Ureter (tissue), 1 donor: ENCODE results near the gene FBXO17. TPM values are rescaled to one million over a fixed set of nuclear protein-coding genes. Genes with fewer than 3 reads are reported as not detected.
"Not testable (repeated sequence)": the region's sequence is repeated elsewhere in the genome, so short reads cannot be mapped to it uniquely, and the experiment has no call there.

ENCODE experiments used
- DNase-seq: peaks from one replicate; pipeline ENCODE4 v3.0.0-alpha.2; 2020; ENCODE audit warnings: low spot score
- total RNA-seq: library from RNA; stranded (reverse); gene quantifications from one replicate; pipeline ENCODE4 v1.2.4, GENCODE V29; 2023
- donor health status: DM: yes; HTN: yes; CAD: no.

FBXO17 gene
- total RNA-seq, 1 donor from 2014 or later: 14.9 TPM

DNA sequence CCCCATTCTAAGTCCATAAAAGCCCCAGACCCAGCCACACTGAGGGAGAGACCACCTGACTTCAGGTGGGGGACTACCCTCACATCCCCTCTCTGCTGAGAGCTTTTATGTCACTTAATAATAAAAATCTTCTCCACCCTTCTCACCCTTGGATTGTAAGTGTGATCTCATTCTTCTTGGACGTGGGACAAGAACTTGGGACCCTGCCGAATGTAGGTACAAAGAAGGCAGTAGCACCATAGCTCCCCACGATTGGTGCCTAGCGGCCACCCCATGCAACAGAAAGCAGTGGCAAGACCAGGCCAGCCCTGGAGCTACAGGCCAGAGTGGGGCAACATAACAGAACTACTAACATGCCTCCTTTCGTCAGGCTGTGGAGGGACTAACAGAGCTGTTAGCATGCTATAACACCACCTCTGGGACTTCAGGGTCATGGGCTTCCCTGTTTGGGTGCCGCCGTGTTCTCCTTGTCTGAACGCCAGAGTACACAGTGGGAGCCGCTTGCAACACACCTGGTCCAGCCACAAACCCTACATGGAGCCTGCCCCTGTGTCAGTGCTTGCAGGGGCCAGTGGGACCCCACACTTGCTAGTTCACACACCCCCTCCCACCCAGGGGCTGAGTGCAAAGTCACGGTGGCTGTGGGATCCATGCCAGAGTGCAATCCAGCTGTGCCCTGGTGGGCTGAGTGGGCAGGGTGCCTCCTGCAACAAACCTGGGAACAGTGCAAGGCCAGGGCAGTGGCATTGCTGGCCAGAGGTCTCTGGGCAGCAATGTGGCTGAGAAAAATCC, 5.2 kb upstream of the FBXO17 start:
- no peak for DNase-seq

DNA sequence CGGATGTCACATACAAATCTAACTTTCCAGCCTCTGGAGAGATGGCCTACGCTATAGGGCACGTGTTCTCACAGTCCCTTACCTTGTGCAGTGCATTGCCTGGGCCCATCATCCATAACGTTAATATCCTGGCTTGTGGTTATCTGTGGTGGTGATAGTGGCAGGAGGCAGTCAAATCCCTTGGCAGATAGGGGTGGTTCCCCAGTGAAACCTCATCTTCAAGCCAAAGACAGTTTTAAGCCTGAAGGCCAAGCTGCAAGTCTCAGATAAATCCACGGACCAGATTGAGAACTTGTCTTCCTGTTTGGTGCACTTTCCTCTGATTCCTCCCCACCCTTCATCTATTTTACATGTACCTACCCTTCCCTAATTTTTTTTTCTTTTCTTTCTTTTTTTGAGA, 4.3 kb upstream of the FBXO17 start:
- DNase-seq: no peak

DNA sequence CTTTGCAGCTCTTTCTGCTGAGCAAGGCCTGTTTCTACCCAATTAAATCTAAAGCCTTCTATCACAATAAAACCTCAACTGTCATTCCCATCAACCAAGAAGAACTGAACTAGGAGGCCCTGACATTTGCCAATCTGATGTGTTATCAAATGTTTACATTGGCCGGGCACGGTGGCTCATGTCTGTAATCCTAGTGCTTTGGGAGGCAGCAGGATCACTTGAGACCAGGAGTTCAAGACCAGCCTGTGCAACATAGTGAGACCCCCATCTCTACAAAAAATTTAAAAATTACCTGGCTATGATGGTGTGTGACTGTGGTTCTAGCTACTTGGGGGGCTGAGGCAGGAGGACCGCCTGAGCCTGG, 2.8 kb upstream of the FBXO17 start:
- no peak for DNase-seq

DNA sequence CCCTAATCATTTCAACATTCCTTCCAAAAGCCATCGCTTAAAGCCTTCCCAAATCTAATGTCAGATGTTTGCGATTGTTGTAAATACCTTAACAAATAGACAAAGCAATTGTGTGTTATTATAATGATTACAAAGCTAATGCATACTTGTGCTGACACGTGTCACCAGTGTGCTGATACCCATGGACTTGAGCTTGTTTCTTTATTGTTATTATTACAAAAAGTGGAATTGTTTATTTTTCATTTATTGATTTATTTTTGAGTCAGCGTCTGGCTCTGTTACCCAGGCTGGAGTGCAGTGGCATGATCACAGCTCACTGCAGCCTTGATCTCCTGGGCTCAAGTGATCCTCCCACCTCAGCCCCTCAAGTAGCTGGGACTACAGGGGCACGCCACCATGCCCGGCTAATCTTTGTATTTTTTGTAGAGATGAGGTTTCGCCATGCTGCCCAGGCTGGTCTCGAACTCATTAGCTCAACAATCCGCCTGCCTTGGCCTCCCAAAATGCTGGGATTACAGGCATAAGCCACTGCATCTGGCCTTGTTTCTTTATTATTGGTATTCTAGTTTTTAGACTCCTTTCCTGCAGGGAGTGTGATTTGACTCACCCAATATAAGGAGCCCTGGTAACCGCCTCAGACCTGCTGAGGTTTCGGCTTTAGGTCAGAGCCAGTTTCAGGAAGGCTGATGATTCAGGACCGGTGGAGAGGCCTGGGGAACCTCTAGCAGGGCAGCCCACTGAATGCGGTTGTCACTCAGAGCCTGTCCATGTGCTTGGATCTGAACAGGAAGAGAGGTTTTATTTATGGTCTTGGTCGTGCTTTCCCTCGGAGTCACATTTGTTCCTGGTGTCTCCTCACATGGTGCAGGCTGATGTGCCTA, 2.1 kb upstream of the FBXO17 start:
- DNase-seq: no peak

DNA sequence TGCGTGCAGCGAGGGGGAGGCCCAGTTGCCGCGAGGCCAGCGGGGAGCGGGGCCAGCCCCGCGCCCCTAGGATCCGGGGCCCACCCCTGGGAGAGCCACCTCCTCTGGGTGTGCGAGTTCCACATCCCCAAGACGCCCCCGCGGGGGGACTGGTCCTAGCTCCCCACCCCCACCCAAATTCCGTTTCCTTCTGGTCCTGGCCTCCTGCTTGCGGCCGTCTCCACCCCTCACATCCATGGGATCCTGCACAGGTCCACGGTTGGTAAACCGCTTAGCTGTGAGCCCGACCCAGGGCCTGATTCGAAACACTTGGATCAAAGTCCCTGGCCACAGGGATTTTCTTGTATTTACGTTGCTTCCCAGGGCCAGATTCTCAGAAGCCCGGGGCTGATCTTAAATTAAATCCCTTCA, 324 bp upstream of the FBXO17 start:
- no peak for DNase-seq

DNA sequence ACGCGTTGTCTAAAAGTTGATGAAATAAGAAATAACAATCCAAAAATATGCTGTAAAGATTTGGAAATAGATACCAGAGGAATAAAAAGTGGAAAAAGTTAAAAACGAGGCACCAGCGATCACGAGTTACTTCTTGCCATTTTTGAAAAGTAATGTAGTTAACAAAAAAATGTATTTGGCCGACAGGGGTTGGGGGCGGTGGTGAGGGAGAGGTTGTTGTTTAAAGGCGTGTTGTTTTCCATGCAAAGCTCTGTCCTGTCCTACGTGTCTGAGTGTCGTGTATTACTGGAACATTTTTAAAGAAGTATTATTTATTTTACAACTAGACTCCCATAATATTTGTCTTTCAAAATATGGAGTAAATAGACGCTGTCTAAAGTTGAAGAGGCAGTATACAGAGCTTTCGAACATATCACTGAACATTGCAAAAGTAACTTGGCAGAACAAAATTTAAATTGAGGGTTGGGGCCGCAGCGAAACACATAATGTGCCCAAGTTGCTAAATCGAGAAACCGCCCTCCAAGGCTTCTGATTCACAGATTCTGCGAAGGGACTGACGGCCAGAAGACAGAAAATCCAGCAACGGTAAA, 823 bp downstream of the FBXO17 start:
- DNase-seq: no peak

DNA sequence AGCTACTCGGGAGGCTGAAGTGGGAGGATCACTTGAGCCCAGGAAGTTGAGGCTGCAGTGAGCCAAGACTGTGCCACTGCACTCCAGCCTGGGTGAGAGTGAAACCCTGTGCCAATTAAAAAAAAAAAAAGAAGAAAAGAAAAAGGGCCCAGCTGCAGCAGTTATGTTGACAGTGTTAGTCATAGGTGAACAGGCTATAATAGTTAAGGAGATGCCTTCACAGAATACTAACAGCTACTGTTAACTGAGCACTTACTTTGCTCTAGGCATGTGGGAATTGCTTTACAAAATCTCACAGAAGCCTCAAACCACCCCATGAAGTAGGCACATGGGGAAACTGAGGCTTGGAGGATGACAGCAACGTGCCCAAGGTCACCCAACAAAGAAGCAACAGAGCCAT, 3.9 kb downstream of the FBXO17 start:
- no peak for DNase-seq

DNA sequence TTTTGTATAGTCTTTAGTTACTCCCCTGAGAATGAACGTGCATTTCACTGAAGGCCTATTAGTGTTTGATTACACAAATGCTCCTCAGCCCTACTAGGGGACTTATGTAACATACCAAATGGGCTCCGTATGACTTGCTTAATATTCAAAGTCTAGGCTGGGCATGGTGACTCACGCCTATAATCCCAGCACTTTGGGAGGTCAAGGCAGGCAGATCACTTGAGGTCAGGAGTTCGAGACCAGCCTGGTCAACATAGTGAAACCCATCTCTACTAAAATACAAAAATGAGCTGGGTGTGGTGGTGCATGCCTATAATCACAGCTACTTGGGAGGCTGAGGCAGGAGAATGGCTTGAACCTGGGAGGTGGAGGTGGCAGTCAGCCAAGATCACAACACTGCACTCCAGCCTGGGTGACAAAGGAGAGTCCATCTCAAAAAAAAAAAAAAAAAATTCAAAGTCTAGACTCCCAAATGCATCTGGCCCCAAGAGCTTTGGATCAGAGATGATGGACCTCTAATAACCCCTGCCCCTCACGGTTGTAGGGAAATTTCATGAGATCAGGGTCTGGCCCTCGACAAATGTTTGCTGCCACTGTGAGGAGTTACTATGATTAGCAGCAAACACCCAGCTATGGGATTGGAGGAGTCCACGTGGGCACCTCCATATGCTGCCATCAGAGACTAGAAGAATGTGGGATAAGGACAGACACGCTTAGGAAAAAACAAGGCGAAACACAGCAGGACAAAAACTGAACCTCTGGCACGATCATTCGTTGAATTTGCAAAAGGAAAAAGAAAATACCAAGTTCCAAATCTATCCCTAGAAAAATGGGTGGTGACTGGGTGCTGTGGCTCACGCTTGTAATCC, 4.6 kb downstream of the FBXO17 start:
- DNase-seq: no peak

DNA sequence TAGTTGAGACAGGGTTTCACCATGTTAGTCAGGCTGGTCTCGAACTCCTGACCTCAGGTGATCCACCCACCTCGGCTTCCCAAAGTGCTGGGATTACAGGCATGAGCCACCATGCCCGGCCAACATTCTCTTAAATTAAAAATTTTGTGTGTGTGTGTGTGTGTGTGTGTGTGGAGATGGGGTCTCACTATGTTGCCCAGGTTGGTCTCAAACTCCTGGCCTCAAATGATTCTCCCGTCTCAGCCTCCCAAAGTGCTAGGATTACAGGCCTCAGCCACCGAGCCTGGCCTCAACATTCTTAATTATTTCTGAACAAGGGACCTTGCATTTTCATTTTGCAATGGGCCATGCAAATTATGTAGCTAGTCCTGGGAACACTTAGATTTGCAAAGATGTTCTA, 9.4 kb downstream of the FBXO17 start:
- not testable (repeated sequence) for DNase-seq

DNA sequence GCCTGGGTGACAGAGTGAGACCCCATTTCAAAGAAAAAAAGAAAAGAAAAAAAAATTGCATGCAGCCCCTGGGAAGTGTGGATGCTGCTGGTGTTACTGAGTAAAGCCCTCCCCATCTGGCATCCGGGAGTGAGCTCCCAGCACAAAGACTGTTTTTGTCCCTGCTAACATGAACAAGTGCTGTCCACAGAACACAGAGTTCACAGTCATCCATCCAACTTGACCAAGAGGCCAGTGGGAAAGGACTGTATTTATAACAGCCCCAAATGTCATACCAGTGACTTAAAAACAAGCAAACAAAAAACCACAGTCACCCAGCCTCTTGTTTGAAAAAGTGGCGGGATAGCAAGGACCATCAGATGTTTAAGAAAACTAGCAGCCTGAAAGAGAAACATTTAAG, 10.8 kb downstream of the FBXO17 start:
- DNase-seq: no peak

DNA sequence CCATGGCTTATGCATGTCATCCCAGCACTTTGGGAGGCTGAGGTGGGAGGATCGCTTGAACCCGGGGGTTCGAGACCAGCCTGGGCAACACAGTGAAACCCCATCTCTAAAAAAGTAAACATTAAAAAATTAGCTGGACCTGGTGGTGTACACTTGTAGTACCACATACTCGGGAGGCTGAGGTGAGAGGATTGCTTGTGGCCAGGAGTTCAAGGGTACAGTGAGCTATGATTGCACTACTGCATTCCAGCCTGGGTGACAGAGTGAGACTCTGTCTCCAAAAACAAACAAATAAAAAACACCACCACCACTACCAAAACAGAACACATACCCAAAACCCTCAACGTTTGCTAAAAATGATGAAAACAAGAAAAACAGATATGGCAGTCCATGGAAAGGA, 15.9 kb downstream of the FBXO17 start:
- no peak for DNase-seq

DNA sequence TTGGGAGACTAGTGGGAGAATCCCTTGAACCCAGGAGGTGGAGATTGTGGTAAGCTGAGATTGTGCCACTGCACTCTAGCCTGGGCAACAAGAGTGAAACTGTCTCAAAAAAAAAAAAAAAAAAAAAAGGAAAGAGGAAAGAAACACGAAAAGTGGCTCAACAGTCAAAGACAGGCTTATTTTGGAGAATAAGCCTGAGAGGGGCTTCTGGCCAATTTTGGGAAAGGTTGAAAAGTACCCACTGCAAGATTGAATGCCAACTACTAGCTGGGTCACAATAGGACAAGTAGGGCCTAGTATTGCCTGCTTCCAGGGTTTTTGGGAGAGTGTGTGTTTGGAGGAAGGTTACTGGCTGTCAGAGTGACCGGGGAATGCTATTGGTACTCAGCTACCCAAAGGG, 17.2 kb downstream of the FBXO17 start:
- no peak for DNase-seq

DNA sequence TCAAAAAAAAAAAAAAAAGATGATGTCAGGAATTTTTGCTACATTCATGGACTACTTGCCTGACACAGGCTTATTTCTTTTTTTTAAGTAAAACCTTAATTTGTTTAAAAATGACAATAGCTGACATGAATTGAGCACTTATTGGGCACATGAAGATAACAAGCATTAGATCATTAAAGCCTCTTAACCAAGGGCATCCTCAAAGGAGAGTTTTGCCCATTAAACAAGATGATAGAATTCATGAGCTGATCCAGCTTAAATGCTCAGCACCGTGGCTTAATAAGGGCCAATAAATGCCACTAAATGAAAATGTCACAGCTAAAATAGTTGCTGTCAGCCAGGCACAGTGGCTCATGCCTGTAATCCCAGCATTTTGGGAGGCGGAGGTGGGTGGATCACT, 19.3 kb downstream of the FBXO17 start:
- DNase-seq: no peak

DNA sequence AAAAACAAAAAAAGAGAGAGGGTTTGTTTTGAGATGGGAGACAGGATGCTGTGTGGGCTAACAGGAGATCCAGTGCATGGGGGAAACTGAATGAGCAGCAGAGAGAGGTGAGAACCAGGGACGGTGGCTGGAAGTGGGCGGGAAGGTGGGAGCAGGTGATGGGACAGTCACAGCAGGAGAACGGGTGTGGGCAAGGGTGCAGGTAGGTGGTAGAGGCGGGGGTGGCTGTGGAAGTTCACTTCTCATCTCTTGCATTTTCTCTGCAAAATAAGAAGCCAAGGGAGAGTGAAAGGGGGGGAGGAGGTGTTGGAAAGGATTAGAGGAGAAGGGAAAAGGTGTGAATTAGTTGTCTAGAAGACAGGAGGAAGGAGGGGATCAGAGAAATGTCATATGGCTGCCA, 21.9 kb downstream of the FBXO17 start:
- no peak for DNase-seq

DNA sequence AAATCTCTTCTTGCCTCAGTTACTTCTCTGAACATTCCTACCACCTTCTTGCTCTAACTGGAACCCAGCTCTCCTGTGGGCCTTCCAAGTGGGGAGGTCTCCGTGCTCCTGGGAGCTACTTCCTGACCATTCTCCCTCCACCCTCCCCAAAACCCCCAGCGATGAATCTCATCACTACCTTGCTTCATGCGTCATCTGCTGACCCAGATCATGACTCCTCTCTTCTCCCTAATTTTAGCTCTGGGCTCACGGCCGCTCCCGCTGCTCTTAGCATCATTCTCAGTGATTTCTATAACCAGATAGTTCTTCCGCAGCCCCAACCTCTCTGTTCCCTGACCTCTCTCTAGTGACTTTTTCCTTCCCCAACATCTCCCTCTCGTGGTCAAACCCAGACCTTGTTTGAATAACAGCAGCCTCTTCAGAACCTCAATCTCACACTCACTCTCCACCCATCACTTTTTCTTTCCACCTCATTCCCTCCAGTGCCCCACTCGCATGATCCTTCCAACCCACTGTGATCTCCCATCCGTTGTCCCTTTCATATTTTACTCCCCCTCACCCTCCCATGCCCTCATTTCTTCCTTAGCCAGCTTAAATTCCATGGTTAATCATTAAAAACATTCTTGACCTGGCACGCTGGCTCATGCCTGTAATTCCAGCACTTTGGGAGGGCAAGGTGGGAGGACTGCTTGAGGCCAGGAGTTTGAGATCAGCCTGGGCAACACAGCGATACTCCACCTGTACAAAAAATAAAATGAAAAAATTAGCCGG, 23.0 kb downstream of the FBXO17 start:
- no peak for DNase-seq

DNA sequence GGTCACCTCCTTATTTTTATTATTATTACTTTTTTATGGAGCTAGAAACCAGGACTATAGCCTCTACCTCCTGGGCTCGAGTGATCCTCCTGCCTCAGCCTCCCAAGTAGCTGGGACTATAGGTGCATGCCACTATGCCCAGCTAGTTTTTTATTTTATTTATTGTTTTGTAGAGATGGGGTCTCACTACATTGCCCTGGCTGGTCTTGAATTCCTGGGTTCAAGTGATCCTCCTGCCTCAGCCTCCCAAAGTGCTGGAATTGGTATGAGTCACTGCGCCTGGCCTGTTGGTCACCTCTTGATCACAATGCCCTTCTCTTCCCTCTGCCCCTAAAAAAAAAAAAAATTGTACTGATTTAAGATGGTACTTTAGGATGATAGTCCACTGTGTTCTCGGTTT, 24.4 kb downstream of the FBXO17 start:
- no peak for DNase-seq

DNA sequence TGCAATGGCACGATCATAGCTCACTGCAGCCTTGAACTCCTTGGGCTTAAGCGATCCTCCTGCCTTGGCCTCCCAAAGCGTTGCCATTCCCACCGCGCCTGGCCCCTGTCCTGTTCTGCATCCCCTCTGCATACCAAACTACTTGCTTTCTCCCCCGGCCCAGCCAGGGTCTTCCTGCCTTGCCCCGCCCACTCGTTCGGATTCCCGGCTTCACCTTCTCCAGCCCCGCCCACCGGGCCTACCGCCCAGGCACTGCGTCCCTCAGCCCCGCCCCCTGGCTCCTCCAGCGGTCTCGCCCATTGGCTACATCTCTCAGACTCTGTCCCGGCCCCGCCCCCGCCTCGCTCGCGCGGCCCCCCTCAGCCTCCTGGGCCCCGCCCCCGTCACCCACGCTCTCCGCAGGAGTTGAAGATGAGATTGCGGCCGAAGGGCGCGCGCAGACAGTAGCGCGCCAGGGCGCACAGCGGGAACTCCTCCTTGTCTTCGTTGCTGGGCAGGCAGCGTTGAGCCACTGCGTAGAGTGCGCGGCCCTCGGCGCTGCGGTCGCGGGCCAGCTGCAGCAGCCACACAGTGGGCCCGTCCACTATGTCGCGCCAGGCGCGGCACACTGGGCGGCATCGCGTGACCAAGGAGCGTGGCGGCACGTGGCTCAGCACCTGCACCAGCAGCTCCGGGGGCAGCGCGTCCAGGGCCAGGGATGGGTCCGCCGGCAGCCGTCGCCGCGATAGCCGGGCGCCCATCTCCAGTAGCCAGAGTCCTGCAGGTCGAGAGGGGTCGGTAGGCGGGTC, 25.8 kb downstream of the FBXO17 start:
- DNase-seq: peak; percentile 90

DNA sequence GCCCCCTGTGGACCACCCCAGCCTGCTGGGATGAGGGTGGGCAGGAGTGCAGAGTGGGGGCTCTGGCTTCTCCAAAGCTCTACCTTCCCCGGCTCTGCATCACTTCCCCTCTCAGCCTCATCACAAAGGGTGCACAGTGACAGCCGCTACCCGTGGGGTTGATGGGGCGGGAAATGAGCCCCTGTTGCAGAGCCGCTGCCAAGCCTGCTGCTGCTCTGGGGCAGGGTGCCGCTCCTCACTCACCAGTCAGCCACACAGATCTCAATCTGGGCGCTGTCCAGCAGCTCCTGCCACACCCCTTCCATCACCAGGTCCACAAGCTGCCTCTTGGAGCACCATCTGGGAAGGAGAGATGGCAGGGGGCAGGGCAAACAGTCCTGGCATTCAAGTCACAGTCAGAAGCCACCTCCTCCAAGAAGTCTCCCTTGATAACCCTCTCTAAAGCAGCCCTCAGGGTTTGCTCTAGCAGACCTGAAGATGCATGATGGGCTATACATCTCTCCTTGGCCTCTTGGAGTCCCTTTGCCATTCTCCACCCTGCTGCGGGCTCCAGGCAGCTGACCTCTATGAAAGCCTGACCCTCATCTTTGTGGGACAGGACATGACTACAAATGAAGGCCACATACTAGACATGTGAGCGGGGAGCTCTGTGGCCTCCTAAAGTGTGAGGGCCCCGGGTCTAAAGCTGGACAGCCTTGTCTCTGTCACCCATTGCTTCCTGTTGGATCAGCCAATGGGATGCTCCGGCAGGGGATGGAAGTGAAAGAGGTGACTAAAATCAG, 29.1 kb downstream of the FBXO17 start:
- DNase-seq: no peak

DNA sequence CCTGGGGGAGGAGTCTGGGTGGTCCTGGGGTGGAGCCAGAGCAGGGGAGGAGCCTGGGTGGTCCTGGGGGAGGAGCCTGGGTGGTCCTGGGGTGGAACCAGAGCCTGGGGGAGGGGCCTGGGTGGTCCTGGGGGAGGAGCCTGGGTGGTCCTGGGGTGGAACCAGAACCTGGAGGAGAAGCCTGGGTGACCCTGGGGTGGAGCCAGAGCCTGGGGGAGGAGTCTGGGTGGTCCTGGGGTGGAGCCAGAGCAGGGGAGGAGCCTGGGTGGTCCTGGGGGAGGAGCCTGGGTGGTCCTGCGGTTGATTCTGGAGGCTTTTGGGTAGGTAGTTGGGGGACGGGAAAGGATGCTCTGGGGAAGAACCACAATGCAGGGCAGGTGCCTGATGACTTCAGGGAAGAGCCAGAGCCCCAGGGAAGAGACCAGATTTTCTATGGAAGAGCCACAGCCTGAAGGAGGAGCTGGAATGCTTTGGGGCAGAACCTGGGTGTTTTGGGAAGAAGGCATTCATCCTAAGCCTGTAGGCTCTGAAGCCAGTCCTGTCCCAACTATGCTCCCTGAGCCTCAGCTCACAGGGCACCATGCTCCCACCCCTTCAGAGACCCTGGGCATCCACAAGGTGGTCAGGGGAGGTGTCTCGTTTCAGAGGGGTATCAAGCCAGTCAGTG, 29.8 kb downstream of the FBXO17 start:
- no peak for DNase-seq
